GM21515 (cell line): ENCODE measurements around the gene AKT3.

ENCODE experiments used
- ATAC-seq: cut with Tn5 transposase; IDR thresholded peaks from one replicate; pipeline ENCODE4 v1.9.1; 2021; ENCODE audit not compliant: unreplicated experiment

The AKT3 gene

GRCh38 chr1:243732637-243733036 lies 117.4 kb downstream of the AKT3 start:
- ATAC-seq: no peak

DNA sequence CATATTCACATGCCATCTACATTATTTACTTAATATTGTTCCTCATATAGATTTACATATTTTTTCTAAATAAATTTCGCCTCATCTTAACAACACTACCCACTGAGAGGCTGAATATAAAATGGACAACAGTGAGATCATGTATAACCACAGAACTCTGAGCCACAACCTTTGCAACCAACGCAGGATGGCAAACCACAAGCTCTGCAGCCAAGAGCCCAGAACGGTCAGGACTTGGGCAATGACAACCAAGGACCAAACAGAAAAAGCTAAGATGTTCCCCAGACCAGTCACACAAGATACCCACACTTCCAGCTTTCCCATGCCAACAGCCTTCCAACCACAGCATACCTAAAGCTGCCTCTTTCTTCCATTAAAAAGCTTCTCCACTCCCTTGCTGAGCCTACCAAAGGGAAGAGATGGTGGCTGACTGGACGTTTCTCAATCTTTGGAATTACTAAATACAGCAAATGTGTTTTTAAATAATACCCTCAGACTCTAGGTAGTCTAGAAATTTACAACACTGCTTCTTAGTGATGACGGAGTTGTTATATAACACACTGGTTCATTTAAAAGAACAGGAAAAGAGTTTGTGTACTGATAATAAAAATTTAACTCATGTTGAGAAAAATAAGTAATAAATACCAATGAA lies 117.9 kb downstream of the AKT3 start:
- ATAC-seq: no peak

GRCh38 chr1:243731301-243731891 lies 118.6 kb downstream of the AKT3 start:
- ATAC-seq: no peak

DNA sequence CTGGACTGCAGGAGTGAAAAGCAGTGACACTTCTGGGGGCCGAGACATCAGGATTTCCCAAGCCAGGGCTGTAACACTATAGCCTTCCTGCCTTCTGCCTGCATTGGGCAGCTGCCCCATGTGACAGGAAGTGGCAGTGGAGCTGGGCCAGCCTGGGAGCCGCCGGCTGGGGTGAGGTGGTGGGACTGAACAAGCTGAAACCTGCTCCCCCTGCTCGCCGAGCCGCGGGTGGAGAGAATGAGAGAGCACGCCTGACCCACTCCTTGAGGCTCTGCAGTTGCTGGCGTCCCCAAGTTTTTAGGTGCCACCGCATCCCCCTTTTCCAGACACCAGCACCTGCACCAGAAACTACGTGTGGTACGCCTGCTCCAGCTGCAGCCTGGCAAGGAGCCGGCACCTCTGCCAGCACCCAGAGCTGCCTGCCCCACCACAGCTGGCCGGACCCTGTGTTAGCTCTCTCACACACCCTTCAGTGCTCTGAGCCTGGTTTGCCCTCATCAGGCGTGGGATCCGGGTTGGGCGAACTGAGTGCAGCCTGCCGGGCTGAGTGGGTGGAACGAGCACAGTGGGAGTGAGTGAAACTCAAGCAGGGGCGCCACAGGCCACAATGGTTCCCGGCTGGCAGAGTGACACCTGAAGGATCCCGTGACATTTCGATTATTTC lies 119.4 kb downstream of the AKT3 start:
- no peak for ATAC-seq

- no peak for ATAC-seq
Observed at GRCh38 chr1:243729956-243730355, 120.1 kb downstream of the AKT3 start.

- ATAC-seq: peak; percentile 82
Observed at GRCh38 chr1:243727503-243728203, 122.4 kb downstream of the AKT3 start.

DNA sequence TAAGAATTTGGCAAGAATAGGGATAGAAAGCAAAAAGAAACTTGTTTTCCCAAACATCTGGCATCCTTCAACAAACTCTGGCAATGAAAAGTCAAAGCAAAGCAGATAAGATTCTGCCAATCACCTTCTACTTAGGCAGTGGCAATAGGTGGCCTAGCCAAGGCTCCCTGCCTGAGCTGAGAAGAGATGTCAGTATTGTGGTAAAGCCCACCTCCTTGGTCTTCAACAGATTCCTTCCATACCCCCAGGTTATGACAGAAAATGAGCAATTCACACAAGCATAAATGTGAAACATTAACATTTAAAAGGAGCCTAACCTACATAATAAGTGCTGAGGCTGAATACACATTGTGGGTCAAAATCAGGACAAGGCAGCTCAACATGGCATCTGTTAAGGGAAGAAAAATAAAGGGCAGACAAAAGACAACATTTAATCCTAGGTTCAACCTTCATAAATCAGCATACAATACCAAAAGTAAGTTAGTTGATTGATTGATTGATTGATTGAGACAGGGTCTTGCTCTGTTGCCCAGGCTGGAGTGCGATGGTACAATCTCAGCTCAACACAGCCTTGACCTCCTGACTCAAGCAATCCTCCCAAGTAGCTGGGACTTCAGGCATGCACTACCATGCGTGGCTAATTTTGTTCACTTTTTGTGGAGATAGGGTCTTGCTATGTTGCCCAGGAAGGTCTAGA lies 123.1 kb downstream of the AKT3 start:
- peak; percentile 7 for ATAC-seq

DNA sequence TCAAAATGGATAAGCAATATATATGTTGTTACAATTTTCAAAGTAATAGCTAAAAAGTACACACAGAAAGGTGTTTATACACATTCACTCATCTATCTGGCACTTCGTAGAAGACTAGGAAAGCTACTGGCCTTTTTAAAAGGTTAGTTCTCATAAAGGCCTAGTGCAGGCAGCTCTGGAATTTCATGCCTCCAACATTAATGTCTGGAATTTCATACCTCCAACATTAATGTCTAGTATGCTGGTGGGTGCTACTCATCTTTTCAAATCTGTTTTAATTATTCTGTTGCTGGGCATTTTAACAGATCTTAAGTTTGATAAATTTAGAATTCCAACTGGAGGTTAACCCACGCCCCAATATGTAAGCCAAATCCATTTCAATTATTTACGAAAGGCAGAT lies 124.2 kb downstream of the AKT3 start:
- ATAC-seq: no peak

DNA sequence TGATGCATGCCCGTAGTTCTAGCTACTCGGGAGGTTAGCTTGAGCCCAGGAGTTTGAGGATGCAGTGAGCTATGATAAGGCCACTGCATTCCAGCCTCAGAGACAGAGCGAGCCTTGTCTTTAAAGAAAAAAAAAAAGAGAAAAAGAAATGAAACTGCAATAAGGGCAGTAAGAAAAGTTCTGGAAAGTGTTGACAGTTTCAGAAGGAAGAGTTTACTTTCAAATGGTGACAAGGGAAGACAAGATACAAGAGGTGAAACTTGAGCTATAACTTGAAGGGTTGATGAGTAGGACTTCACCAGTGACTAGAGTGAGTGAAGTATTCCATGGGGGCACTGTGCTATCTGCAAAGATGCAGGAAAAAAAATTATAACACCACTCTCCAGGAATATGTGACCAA lies 125.0 kb downstream of the AKT3 start:
- ATAC-seq: no peak

- ATAC-seq: no peak
Observed at GRCh38 chr1:243723458-243724043, 126.5 kb downstream of the AKT3 start.

GRCh38 chr1:243723050-243723449 lies 127.0 kb downstream of the AKT3 start:
- no peak for ATAC-seq

DNA sequence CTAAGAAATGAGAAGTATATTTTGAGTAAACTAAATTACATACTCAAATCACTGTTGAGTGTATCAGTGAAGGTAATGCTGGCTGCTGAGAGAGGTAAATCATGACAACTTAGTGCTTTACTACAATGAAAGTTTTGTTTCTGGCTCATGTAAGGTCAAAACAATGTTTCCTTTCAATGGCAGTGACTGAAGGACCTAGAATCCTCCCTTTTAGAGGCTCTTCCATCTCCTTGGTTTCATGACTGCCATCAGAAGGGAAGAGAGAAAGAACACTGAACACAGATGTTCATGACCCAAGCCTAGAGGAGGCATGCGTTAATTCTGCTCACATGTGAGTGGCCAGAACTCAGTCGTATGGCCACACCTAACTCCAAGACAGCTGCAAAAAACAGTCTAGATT lies 130.6 kb downstream of the AKT3 start:
- ATAC-seq: no peak

GRCh38 chr1:243718893-243719292 lies 131.2 kb downstream of the AKT3 start:
- no peak for ATAC-seq

GRCh38 chr1:243718022-243718421 lies 132.0 kb downstream of the AKT3 start:
- no peak for ATAC-seq

DNA sequence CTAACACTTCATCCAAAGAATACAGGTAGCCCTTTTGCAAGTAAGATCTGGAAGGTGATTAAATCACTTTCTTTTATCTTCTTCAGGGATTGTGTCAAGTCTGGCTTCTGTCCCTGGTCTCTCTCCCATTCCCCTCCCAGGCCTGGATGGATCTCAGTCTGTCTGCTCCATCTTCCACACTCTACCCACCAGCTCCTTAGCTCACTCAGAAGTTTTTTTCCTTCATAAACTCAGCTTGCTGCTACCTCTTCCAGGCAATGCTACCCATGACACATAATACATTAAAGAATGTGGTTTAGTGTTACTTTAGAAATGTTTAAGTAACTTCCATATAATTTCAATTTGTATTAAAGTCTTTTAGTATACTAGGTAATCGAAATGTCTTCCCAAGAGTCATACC lies 133.1 kb downstream of the AKT3 start:
- no peak for ATAC-seq

DNA sequence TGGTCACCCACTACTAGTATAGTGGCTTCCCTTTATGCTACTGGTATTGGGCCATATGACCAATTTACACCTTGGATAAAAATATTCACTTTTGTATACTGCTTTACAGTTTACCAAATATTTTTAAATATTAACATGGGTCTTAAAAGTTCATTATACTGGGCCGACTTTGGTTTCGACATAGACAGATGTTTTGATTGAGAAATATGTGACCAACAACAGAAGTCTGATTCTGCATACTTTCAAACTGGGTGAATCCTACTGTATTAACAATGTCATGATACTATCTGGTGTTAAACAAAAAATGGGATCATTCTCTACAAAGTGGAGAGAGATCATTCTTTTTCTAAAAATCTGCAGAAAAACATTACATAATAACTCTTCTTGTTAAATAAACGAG lies 134.8 kb downstream of the AKT3 start:
- no peak for ATAC-seq

DNA sequence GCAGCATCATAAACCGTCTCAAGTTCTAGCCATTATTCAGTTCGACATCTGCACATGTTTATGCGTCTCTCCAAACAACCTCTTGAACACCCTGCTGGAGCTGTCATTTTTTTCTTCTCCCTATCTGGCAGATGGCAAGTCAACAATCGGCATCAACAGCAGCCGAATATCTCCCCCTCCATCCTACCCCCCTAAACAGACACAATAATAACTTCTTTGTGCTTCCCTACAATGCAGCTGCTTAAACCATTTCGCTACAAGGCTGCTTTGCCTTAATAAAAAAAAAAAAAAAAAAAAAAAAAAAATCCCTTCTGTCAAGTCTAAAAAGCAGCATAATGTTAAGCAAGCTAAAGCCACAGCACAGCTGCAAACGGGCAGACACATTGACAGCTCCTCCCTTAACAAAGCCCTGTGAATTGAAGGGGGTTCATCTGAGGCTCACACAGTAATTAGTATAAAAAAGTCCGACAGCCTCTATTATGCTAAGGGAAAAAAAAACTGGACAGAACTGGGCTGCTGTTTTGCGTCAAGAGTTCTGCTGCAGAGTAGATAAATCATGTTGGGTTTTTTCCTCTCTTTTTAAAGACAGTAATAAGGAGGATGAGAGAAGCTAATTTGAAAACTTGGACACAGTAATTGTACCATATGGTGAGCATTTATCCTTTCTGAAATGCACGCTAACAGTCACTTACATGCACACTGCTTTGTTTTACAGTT lies 136.4 kb downstream of the AKT3 start:
- no peak for ATAC-seq

DNA sequence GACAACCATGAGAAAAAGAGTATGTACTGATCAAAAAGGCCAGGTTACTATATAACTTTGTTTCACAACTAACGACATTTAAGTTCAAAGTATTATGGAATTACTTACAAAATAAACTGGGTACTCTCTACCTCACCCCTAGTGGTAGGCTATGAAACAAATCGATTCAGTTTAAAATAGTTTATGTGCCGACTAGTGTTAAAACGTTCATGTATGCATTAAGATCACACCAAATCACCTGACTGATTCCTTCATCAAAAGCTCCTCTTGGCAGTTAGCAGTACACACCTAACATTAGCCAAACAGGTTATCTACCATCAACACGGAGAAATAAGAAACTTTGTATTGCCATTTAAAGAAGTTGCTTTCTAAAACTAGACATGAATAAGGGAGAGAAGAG lies 137.1 kb downstream of the AKT3 start:
- no peak for ATAC-seq

- ATAC-seq: no peak
Observed at GRCh38 chr1:243712242-243712641, 137.8 kb downstream of the AKT3 start.

- no peak for ATAC-seq
Observed at GRCh38 chr1:243710467-243710866, 139.6 kb downstream of the AKT3 start.
